ENCODE measurements around the gene SHC4.

- TF ChIP-seq CTCF (IDR thresholded peaks at IDR 0.05; ENCODE audit: insufficient read depth, low read length) (no peak), REST (IDR thresholded peaks at IDR 0.05; ENCODE audit: insufficient replicate concordance, low read depth) (no peak)
These were observed 101.0 kb downstream of the SHC4 start for GRCh38 chr15:48862705-48863104.
